Gastrocnemius medialis (tissue), 4 donors: ENCODE measurements around the gene RAB13. TPM values are rescaled to one million over a fixed set of nuclear protein-coding genes. Genes with fewer than 3 reads are reported as not detected.
"Not testable (repeated sequence)": the region's sequence is repeated elsewhere in the genome, so short reads cannot be mapped to it uniquely, and the experiment has no call there.

ENCODE experiments used
- ATAC-seq, 2 donors: fragments of 150-250 bp; one replicate each; pipeline ENCODE4 v1.9.1; 2016
- DNase-seq, 2 donors: peaks; one replicate each; pipeline ENCODE4 v3.0.0-alpha.2; 2019
- H3K27ac ChIP-seq, 4 donors: fragments of 200-600 bp; sonication (generic); 1 replicate in 1 of 4; 2 replicates in 3 of 4; pipeline ENCODE4 v1.5.1; 2016 to 2018; ENCODE audit warnings: mild to moderate bottlenecking in 2 of 4, moderate library complexity in 1 of 4
- H3K27me3 ChIP-seq, 3 donors: fragments of 200-600 bp; sonication (generic) in 2 of 3; 1 replicate in 1 of 3; 2 replicates in 2 of 3; pipeline versions ENCODE4 v1.5.1 to v1.6.0; 2016 to 2019; ENCODE audit warnings: mild to moderate bottlenecking in 1 of 3, moderate library complexity in 1 of 3
- H3K36me3 ChIP-seq, 2 donors: fragments of 200-600 bp; sonication (generic) in 1 of 2; one replicate each; pipeline ENCODE4 v1.5.1; 2017 to 2018
- H3K4me1 ChIP-seq, 2 donors: fragments of 200-600 bp; sonication (generic) in 1 of 2; one replicate each; pipeline ENCODE4 v1.5.1; 2016 to 2017; ENCODE audit warnings: mild to moderate bottlenecking in 2 of 2
- H3K4me3 ChIP-seq, 4 donors: fragments of 200-600 bp; sonication (generic) in 3 of 4; 1 replicate in 1 of 4; 2 replicates in 3 of 4; pipeline ENCODE4 v1.5.1; 2016 to 2019; ENCODE audit warnings: mild to moderate bottlenecking in 2 of 4
- H3K9me3 ChIP-seq, 3 donors: fragments of 200-600 bp; sonication (generic) in 2 of 3; 1 replicate in 1 of 3; 2 replicates in 2 of 3; pipeline ENCODE4 v1.5.1; 2016 to 2019
- CTCF ChIP-seq, 5 experiments: fragments of 450-650 bp in 3 of 5; fragments of 200-600 bp in 2 of 5; sonication (generic) in 2 of 5; IDR thresholded peaks in 4 of 5; conservative IDR thresholded peaks in 1 of 5; 1 replicate in 4 of 5; 2 replicates in 1 of 5; pipeline ENCODE4 v1.5.1; 2016 to 2019; ENCODE audit warnings: antibody characterized with exemption in 5 of 5, mild to moderate bottlenecking in 3 of 5, moderate library complexity in 3 of 5
- POLR2A ChIP-seq, 2 donors: fragments of 450-650 bp; IDR thresholded peaks; one replicate each; pipeline ENCODE4 v1.6.1; 2017; ENCODE audit warnings: antibody characterized with exemption in 2 of 2, mild to moderate bottlenecking in 2 of 2, moderate library complexity in 2 of 2
- in situ Hi-C, 4 donors: fragments of 200-750 bp; cut with MboI; loops; one replicate each; pipeline versions ENCODE4 v1.15.0 to v1.8.0; 2017; ENCODE audit warnings: low sequenced_read_pairs in 4 of 4
- intact Hi-C: fragments of 100-400 bp; cut with DNase I; formaldehyde crosslinking; loops from one replicate; pipeline ENCODE4 v1.15.1; 2023; ENCODE audit warnings: low total_unique reads
- total RNA-seq, 4 donors: library from RNA; depleted of rRNA; stranded (reverse); fragments of >200 nt; gene quantifications; one replicate each; pipeline versions ENCODE4 v1.1.0 to v1.2.3, GENCODE V29; 2016

The RAB13 gene
- total RNA-seq: 10 to 100 TPM in 1 of 4 donors, 1 to 10 TPM in 3; 6.4 to 12.3 (median 9.1) TPM

GRCh38 chr1:153985941-153986761 lies at the start of gene RAB13:
Gene RAB13, minus strand, starts transcription at chr1:153986339. Its CDS starts 103 bp downstream, at chr1:153986236.
- peak; percentile 59 to 63 for ATAC-seq
- Histone ChIP-seq H3K4me3 (peak within 1 kb of the TSS; percentile 59 to 66 (median 63)), H3K27ac (peak within 1 kb of the TSS; percentile 80 to 89 (median 88)), H3K9me3 (no peaks in the 10 kb centered on the region), H3K4me1 (peaks cover 7% of the 10 kb centered on the region in 2 donors), H3K36me3 (no peaks in the 10 kb centered on the region), H3K27me3 (no peaks in the 10 kb centered on the region)
- DNase-seq: peak; percentile 78 to 82
- in situ Hi-C loops: loop anchor here (5.0 to 25.0 kb wide), 9 partner anchors 39 to 474 kb away; partner anchors contain the start of genes ILF2 (in 2 of the 4), SNAPIN (in 2 of the 4), DENND4B (in 1 of the 4) and GATAD2B (in 1 of the 4)
- intact Hi-C loops: loop anchor here (1.0 to 5.0 kb wide), 5 partner anchors 19 to 419 kb away; partner anchors contain the start of genes CREB3L4, DENND4B, GATAD2B and S100A2
- TF ChIP-seq POLR2A (IDR thresholded peaks at IDR 0.05): peak; percentile 33 to 39
- no peak for TF ChIP-seq CTCF (IDR thresholded peaks at IDR 0.05 in 4 of 5, conservative IDR thresholded peaks at IDR 0.05 in 1 of 5)

DNA sequence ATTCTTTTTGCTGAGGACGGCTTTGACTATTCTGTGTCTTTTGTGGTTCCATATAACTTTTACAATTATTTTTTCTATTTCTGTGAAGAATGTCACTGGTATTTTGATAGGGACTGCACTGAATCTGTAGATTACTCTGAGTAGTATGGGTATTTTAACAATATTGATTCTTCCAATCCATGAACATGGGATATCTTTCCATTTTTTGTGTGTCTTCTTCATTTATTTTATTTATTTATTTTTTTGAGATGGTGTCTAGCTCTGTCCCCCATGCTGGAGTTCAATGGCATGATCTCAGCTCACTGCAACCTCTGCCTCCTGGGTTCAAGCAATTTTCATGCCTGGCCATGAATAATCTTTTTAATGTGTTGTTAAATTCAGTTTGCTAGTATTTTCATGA lies 47.6 kb upstream of the RAB13 start:
- H3K27ac ChIP-seq, H3K4me3 ChIP-seq, H3K4me1 ChIP-seq, DNase-seq, H3K9me3 ChIP-seq, ATAC-seq, H3K36me3 ChIP-seq, intact Hi-C loops, H3K27me3 ChIP-seq, in situ Hi-C loops: not testable (repeated sequence)

DNA sequence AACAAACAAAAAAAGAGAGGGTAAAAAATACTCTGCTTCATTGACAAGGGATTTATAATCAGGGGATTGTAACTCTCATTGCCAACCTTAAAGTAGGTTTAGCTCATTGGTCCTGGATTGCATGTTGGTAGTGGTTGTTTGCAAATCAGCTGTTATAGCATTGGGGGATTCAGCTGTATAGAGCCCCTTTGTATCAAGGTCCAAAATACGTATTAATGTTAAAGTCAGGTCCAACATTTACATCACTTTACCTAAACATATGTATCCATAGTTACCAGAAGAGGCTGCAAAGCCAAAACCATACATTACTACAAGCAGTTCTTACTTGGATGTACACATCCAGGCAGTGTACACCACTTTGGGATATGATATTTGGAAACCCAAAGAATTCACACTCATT lies 33.8 kb upstream of the RAB13 start:
- Histone ChIP-seq H3K27ac (no peak overlapping the region), H3K4me1 (no peaks in the 10 kb centered on the region), H3K36me3 (no peaks in the 10 kb centered on the region), H3K9me3 (no peaks in the 10 kb centered on the region), H3K27me3 (no peaks in the 10 kb centered on the region), H3K4me3 (no peak overlapping the region)
- intact Hi-C loops (no loop called here), in situ Hi-C loops (loop anchor here in 2 of 4 donors (25.0 kb wide), 2 partner anchors 292 to 658 kb away; partner anchors contain the start of genes AQP10 (in 1 of the 2) and S100A9 (in 1 of the 2))
- DNase-seq: no peak
- no peak for ATAC-seq
- TF ChIP-seq CTCF (IDR thresholded peaks at IDR 0.05 in 4 of 5, conservative IDR thresholded peaks at IDR 0.05 in 1 of 5): no peak

- no peaks in the 10 kb centered on the region for H3K9me3 ChIP-seq
- TF ChIP-seq CTCF (IDR thresholded peaks at IDR 0.05 in 4 of 5, conservative IDR thresholded peaks at IDR 0.05 in 1 of 5): no peak
- no peak for TF ChIP-seq POLR2A (IDR thresholded peaks at IDR 0.05)
- no peaks in the 10 kb centered on the region for H3K4me1 ChIP-seq
- H3K27ac ChIP-seq: no peak overlapping the region
- H3K4me3 ChIP-seq: no peak overlapping the region
- ATAC-seq (no peak), DNase-seq (no peak)
- in situ Hi-C loops: loop anchor here in 2 of 4 donors (25.0 kb wide), 2 partner anchors 293 to 657 kb away; partner anchors contain the start of genes AQP10 (in 1 of the 2) and S100A9 (in 1 of the 2)
- no peaks in the 10 kb centered on the region for H3K36me3 ChIP-seq
- intact Hi-C loops: no loop called here
- no peaks in the 10 kb centered on the region for H3K27me3 ChIP-seq
Measured at GRCh38 chr1:154019269-154019668, 33.1 kb upstream of the RAB13 start.
